HG03066 (cell line): Measurements from ENCODE around the gene C1orf167.

Experiments
- ATAC-seq: cut with Tn5 transposase; IDR thresholded peaks from one replicate; pipeline ENCODE4 v1.9.1; 2021; ENCODE audit warnings: low read depth; ENCODE audit not compliant: unreplicated experiment

The C1orf167 gene

GRCh38 chr1:11828511-11828910 lies 66.5 kb downstream of the C1orf167 start:
- no peak for ATAC-seq

- ATAC-seq = no peak
Measured at GRCh38 chr1:11831945-11832725, 70.1 kb downstream of the C1orf167 start.

GRCh38 chr1:11833497-11833896 lies 71.5 kb downstream of the C1orf167 start:
- no peak for ATAC-seq

GRCh38 chr1:11833900-11834299 lies 71.9 kb downstream of the C1orf167 start:
- no peak for ATAC-seq

GRCh38 chr1:11835441-11836225 lies 73.6 kb downstream of the C1orf167 start:
- ATAC-seq = no peak

GRCh38 chr1:11836955-11837766 lies 75.2 kb downstream of the C1orf167 start:
- no peak for ATAC-seq

- no peak for ATAC-seq
Measured at GRCh38 chr1:11837767-11838348, 75.9 kb downstream of the C1orf167 start.

GRCh38 chr1:11838349-11839272 lies 76.6 kb downstream of the C1orf167 start:
- ATAC-seq = no peak
